Stomach (tissue), 4 donors: ENCODE measurements around the gene MLKL.

ENCODE experiments used
- CTCF ChIP-seq, 7 experiments: fragments of 450-650 bp in 4 of 7; fragments of 200-600 bp in 3 of 7; sonication (generic) in 3 of 7; IDR thresholded peaks; one replicate each; pipeline ENCODE4 v1.5.1; 2016 to 2019; ENCODE audit warnings: antibody characterized with exemption in 7 of 7, control low read depth in 2 of 7, mild to moderate bottlenecking in 1 of 7
- POLR2A ChIP-seq, 4 donors: fragments of 450-650 bp; IDR thresholded peaks; one replicate each; pipeline ENCODE4 v1.6.1; 2016; ENCODE audit warnings: antibody characterized with exemption in 4 of 4, control low read depth in 2 of 4, mild to moderate bottlenecking in 1 of 4, moderate library complexity in 1 of 4

GRCh38 chr16:74713325-74713724 lies 12.7 kb upstream of the MLKL start:
- no peak for TF ChIP-seq CTCF (IDR thresholded peaks at IDR 0.05)
- no peak for TF ChIP-seq POLR2A (IDR thresholded peaks at IDR 0.05)
